Ishikawa (cell line): ENCODE results near the gene MED16.

Source experiments
- CEBPB ChIP-seq: IDR thresholded peaks from 2 replicates; pipeline ENCODE4 v1.6.1; 2012
- CREB1 ChIP-seq: IDR thresholded peaks from 2 replicates; pipeline ENCODE4 v1.6.1; 2012; ENCODE audit warnings: low read depth
- EGR1 ChIP-seq: IDR thresholded peaks from 2 replicates; pipeline ENCODE4 v1.6.1; 2012
- EP300 ChIP-seq: IDR thresholded peaks from 2 replicates; pipeline ENCODE4 v1.6.1; 2012; ENCODE audit warnings: borderline replicate concordance
- FOXM1 ChIP-seq: IDR thresholded peaks from 2 replicates; pipeline ENCODE4 v1.6.1; 2012; ENCODE audit warnings: low read depth, borderline replicate concordance
- NFIC ChIP-seq: IDR thresholded peaks from 2 replicates; pipeline ENCODE4 v1.6.1; 2012
- RAD21 ChIP-seq: IDR thresholded peaks from 2 replicates; pipeline ENCODE4 v1.6.1; 2012; ENCODE audit warnings: low read depth
- TAF1 ChIP-seq: IDR thresholded peaks from 2 replicates; pipeline ENCODE4 v1.6.1; 2012; ENCODE audit warnings: low read depth, mild to moderate bottlenecking
- TCF12 ChIP-seq: IDR thresholded peaks from 2 replicates; pipeline ENCODE4 v1.6.1; 2012; ENCODE audit warnings: low read depth
- TEAD4 ChIP-seq: IDR thresholded peaks from 2 replicates; pipeline ENCODE4 v1.6.1; 2012
- YY1 ChIP-seq: IDR thresholded peaks from 2 replicates; pipeline ENCODE4 v1.6.1; 2012; ENCODE audit warnings: low read depth
- ZBTB7A ChIP-seq: IDR thresholded peaks from 2 replicates; pipeline ENCODE4 v1.6.1; 2012; ENCODE audit warnings: low read depth
- TF ChIP-seq, protein P1 (sequence below): IDR thresholded peaks from 2 replicates; pipeline ENCODE4 v1.6.1; 2012
- TF ChIP-seq, protein P2 (sequence below): IDR thresholded peaks from 2 replicates; pipeline ENCODE4 v1.6.1; 2012; ENCODE audit warnings: low read depth, mild to moderate bottlenecking
- TF ChIP-seq, protein P3 (sequence below): IDR thresholded peaks from 2 replicates; pipeline ENCODE4 v1.6.1; 2012

The MED16 gene

DNA sequence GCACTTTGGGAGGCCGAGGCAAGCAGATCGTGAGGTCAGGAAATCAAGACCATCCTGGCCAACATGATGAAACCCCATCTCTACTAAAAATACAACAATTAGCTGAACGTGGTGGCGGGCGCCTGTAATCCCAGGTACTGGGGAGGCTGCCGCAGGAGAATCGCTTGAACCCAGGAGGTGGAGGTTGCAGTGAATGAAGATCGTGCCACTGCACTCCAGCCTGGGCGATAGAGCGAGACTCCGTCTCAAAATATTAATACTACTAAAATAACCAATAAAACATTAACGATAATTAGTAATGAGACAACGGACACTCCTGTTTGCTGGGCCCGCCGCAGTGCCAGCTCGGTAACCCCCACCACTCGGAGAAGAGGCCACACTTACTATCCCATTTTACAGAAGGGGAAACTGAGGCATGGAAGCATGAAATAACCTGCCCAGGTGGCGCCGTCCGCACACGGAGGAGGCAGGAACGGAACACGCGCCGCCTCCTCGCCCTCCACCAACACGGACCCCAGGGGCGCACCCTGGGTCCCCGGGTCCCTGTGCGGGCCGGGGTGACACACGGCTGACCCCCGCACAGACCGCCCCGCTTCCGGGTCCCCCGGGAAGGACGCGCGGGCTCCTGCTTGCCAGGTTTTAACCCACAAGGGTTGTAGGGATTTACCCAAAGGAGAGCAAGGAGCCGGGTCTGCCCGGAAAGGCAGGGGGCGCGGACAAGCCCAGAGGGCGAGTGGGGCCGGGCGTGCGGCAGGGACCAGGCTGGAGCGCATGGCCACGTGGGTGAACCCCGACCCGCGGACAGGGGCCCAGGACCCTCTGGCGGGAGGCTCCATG is 18.4 kb upstream of the MED16 start:
- no peak for TF ChIP-seq CEBPB
- TF ChIP-seq TAF1: no peak
- TF ChIP-seq RAD21: no peak
- no peak for TF ChIP-seq TEAD4
- TF ChIP-seq, protein P1, sequence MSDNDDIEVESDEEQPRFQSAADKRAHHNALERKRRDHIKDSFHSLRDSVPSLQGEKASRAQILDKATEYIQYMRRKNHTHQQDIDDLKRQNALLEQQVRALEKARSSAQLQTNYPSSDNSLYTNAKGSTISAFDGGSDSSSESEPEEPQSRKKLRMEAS: no peak
- TF ChIP-seq, protein P2, sequence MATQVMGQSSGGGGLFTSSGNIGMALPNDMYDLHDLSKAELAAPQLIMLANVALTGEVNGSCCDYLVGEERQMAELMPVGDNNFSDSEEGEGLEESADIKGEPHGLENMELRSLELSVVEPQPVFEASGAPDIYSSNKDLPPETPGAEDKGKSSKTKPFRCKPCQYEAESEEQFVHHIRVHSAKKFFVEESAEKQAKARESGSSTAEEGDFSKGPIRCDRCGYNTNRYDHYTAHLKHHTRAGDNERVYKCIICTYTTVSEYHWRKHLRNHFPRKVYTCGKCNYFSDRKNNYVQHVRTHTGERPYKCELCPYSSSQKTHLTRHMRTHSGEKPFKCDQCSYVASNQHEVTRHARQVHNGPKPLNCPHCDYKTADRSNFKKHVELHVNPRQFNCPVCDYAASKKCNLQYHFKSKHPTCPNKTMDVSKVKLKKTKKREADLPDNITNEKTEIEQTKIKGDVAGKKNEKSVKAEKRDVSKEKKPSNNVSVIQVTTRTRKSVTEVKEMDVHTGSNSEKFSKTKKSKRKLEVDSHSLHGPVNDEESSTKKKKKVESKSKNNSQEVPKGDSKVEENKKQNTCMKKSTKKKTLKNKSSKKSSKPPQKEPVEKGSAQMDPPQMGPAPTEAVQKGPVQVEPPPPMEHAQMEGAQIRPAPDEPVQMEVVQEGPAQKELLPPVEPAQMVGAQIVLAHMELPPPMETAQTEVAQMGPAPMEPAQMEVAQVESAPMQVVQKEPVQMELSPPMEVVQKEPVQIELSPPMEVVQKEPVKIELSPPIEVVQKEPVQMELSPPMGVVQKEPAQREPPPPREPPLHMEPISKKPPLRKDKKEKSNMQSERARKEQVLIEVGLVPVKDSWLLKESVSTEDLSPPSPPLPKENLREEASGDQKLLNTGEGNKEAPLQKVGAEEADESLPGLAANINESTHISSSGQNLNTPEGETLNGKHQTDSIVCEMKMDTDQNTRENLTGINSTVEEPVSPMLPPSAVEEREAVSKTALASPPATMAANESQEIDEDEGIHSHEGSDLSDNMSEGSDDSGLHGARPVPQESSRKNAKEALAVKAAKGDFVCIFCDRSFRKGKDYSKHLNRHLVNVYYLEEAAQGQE: no peak

DNA sequence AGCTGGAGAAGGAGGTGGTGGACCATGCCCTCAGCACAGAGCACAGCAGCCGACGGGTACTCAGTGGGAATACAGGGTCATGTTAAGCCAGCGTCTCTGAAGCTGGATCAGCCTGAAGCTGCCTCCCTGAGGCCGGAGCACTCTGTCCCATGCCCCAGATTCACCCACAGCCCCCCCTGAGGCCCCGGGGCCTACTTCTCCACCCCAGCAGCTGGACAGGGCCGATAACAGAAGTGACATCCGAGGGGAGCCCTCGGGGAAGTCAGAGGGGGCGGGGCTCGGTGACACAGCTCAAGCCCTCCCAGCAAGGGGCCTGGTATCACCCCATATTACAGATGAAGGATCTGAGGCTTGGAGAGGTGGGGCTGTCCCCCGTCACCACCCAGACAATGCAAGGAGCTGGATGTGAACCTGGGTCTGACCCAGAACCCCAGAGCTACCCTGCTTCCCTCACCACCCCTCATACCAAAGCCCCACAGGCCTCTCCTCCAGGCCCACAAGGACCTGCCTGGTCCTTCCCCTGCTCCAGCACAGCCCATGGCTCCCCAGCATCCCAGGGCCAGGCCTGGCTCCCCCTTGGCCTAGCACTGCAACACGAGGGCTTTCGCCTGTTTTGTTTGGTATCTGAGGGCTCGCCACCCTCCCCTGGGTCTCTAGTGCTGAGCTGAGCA is 14.3 kb upstream of the MED16 start:
- TF ChIP-seq YY1: no peak
- no peak for TF ChIP-seq TCF12
- no peak for TF ChIP-seq TAF1
- no peak for TF ChIP-seq CREB1
- TF ChIP-seq TEAD4: no peak
- no peak for TF ChIP-seq NFIC
- no peak for TF ChIP-seq FOXM1
- TF ChIP-seq EGR1: no peak
- TF ChIP-seq, protein P3, sequence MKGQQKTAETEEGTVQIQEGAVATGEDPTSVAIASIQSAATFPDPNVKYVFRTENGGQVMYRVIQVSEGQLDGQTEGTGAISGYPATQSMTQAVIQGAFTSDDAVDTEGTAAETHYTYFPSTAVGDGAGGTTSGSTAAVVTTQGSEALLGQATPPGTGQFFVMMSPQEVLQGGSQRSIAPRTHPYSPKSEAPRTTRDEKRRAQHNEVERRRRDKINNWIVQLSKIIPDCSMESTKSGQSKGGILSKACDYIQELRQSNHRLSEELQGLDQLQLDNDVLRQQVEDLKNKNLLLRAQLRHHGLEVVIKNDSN: no peak
- TF ChIP-seq, protein P2: no peak
- TF ChIP-seq CEBPB: no peak
- TF ChIP-seq EP300: no peak
- TF ChIP-seq RAD21: no peak
- TF ChIP-seq, protein P1: no peak
- TF ChIP-seq ZBTB7A: no peak

DNA sequence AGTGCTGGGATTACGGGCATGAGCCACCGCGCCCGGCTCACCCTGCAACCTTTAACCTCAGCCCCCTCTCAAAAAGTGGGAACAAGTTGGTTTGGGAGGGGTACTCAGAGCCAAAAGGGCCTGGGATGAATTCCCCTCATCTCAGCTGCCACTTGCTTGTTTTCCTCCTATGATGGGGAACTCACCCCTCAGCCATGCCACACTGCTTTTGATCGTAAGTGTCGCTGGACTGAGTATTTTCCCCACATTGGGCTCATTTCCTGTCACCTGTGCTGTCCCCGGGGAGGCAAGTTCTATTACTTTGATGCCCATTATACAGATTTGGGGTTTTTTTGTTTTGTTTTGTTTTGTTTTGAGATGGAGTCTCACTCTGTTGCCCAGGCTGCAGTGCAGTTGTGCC is 13.5 kb upstream of the MED16 start:
- TF ChIP-seq, protein P2: no peak
- TF ChIP-seq EP300: no peak
- TF ChIP-seq FOXM1: no peak
- no peak for TF ChIP-seq CEBPB
- no peak for TF ChIP-seq EGR1
- TF ChIP-seq, protein P3: no peak

DNA sequence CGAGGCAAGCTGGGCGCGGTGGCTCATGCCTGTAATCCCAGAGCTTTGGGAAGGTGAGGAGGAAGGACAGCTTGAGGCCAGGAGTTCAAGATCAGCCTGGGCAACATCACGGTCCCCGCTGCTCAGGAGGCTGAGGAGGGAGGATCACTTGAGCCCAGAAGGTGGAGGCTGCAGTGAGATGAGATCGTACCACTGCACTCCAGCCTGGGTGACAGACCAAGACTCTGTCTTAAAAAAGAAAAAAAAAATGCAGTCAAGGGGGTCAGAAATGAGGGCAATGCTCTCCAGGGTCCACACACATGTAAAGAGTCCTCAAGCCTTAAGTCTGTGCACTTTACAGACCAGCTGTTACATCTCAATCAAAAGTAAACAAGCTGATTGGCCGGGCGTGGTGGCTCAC is 11.6 kb upstream of the MED16 start:
- TF ChIP-seq YY1: no peak
- no peak for TF ChIP-seq TCF12
- no peak for TF ChIP-seq CREB1
- TF ChIP-seq, protein P2: no peak
- TF ChIP-seq, protein P3: no peak
- TF ChIP-seq FOXM1: no peak
- TF ChIP-seq CEBPB: no peak
- TF ChIP-seq RAD21: no peak
- no peak for TF ChIP-seq TAF1
- TF ChIP-seq EP300: no peak
- no peak for TF ChIP-seq NFIC
- no peak for TF ChIP-seq ZBTB7A
- TF ChIP-seq, protein P1: no peak
- TF ChIP-seq TEAD4: no peak
